ENCODE data around the gene RALGDS. TPM values are rescaled to one million over a fixed set of nuclear protein-coding genes. Genes with fewer than 3 reads are reported as not detected.

Gene RALGDS
- total RNA-seq, 1 donor from 2014 or later, result 80.6 TPM

GRCh38 chr9:133147412-133148198 is 26.6 kb upstream of the RALGDS start:
- DNase-seq (ENCODE audit: low spot score), result peak; percentile 90
- H3K27ac Mint-ChIP-seq (ENCODE audit: unreplicated experiment), result peak overlapping the region; percentile 98
- no peaks in the 10 kb centered on the region for H3K9me3 Mint-ChIP-seq (ENCODE audit: unreplicated experiment)
- H3K4me3 Mint-ChIP-seq (ENCODE audit: unreplicated experiment), result peak overlapping the region; percentile 94
- H3K4me1 Mint-ChIP-seq (ENCODE audit: unreplicated experiment), result peaks cover 33% of the 10 kb centered on the region
- peak; percentile 92 for TF ChIP-seq CTCF (IDR thresholded peaks at IDR 0.05; ENCODE audit: unreplicated experiment)
- peaks cover 12% of the 10 kb centered on the region for H3K36me3 Mint-ChIP-seq (ENCODE audit: low read depth, unreplicated experiment)
- peaks cover 23% of the 10 kb centered on the region for H3K27me3 Mint-ChIP-seq (ENCODE audit: unreplicated experiment)

- Mint-ChIP-seq H3K36me3 (ENCODE audit: low read depth, unreplicated experiment) (peaks cover 11% of the 10 kb centered on the region), H3K4me3 (ENCODE audit: unreplicated experiment) (no peak overlapping the region), H3K27ac (ENCODE audit: unreplicated experiment) (peak overlapping the region; percentile 62), H3K27me3 (ENCODE audit: unreplicated experiment) (peaks cover 23% of the 10 kb centered on the region), H3K4me1 (ENCODE audit: unreplicated experiment) (peaks cover 33% of the 10 kb centered on the region), H3K9me3 (ENCODE audit: unreplicated experiment) (no peaks in the 10 kb centered on the region)
- TF ChIP-seq CTCF (IDR thresholded peaks at IDR 0.05; ENCODE audit: unreplicated experiment), result no peak
- no peak for DNase-seq (ENCODE audit: low spot score)
Observed at GRCh38 chr9:133146746-133147411, 25.8 kb upstream of the RALGDS start.

- DNase-seq (ENCODE audit: low spot score), result no peak
- peak overlapping the region; percentile 48 for H3K4me3 Mint-ChIP-seq (ENCODE audit: unreplicated experiment)
- peaks cover 23% of the 10 kb centered on the region for H3K27me3 Mint-ChIP-seq (ENCODE audit: unreplicated experiment)
- H3K9me3 Mint-ChIP-seq (ENCODE audit: unreplicated experiment), result no peaks in the 10 kb centered on the region
- H3K4me1 Mint-ChIP-seq (ENCODE audit: unreplicated experiment), result peaks cover 33% of the 10 kb centered on the region
- peaks cover 9% of the 10 kb centered on the region for H3K36me3 Mint-ChIP-seq (ENCODE audit: low read depth, unreplicated experiment)
- no peak for TF ChIP-seq CTCF (IDR thresholded peaks at IDR 0.05; ENCODE audit: unreplicated experiment)
- peak overlapping the region; percentile 62 for H3K27ac Mint-ChIP-seq (ENCODE audit: unreplicated experiment)
Observed at GRCh38 chr9:133144904-133145851, 24.1 kb upstream of the RALGDS start.

- peak overlapping the region; percentile 47 for H3K4me3 Mint-ChIP-seq (ENCODE audit: unreplicated experiment)
Observed at GRCh38 chr9:133144142-133144903, 23.3 kb upstream of the RALGDS start.

More at GRCh38 chr9:133144142-133144903, 23.3 kb upstream of the RALGDS start:
- Mint-ChIP-seq H3K36me3 (ENCODE audit: low read depth, unreplicated experiment) (peaks cover 9% of the 10 kb centered on the region), H3K9me3 (ENCODE audit: unreplicated experiment) (no peaks in the 10 kb centered on the region), H3K4me1 (ENCODE audit: unreplicated experiment) (peaks cover 33% of the 10 kb centered on the region), H3K27me3 (ENCODE audit: unreplicated experiment) (peaks cover 23% of the 10 kb centered on the region), H3K27ac (ENCODE audit: unreplicated experiment) (peak overlapping the region; percentile 24)
- peak; percentile 98 for TF ChIP-seq CTCF (IDR thresholded peaks at IDR 0.05; ENCODE audit: unreplicated experiment)
- peak; percentile 88 for DNase-seq (ENCODE audit: low spot score)

All from endothelial cell (in vitro differentiated cells).